DOHH2 (cell line): ENCODE measurements around the gene RAB5A.

ENCODE experiments used
- CTCF ChIP-seq: fragments of 200-600 bp; sonication (generic); IDR thresholded peaks from one replicate; pipeline ENCODE4 v1.5.1; 2014; ENCODE audit warnings: antibody characterized with exemption, mild to moderate bottlenecking, low read depth, low read length; ENCODE audit not compliant: poor library complexity, severe bottlenecking
- EZH2phosphoT487 ChIP-seq: fragments of 200-600 bp; sonication (generic); IDR thresholded peaks from 2 replicates; pipeline ENCODE4 v1.6.1; 2017; ENCODE audit warnings: borderline replicate concordance, mild to moderate bottlenecking, antibody characterized with exemption, low read length, moderate library complexity, mixed read lengths

- TF ChIP-seq CTCF (no peak), EZH2phosphoT487 (no peak)
Measured at GRCh38 chr3:19917167-19917566, 29.7 kb upstream of the RAB5A start.
